Stimulated activated CD8-positive, alpha-beta memory T cell treated with anti-CD3 and anti-CD28 coated beads, Interleukin-15, amount 100 ng/mL, for 48 hours (primary cell): ENCODE measurements around the gene DPP6.

Experiments
- DNase-seq, 2 donors: peaks; one replicate each; pipeline ENCODE4 v3.0.0-alpha.2; 2020; ENCODE audit warnings: low read depth in 2 of 2

DPP6 gene

DNA sequence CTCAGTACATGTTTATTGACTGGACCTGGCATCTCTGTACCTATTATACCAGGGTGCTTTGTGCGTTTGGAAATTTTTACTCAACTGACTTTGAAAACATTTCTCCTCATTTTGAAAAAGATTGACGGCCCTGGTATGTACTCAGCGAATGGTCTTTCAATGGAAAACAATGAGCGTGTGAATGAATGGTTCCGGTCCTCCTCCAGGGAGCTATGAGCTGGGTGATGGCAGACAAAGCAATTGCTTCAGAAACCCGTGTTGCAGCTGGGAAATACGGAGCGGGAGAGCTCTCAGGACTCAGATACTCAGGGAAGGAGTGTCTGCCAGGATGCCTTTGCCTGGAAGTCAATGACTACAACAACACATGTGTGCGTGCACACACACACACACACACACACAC, 824.8 kb downstream of the DPP6 start:
- no peak for DNase-seq

DNA sequence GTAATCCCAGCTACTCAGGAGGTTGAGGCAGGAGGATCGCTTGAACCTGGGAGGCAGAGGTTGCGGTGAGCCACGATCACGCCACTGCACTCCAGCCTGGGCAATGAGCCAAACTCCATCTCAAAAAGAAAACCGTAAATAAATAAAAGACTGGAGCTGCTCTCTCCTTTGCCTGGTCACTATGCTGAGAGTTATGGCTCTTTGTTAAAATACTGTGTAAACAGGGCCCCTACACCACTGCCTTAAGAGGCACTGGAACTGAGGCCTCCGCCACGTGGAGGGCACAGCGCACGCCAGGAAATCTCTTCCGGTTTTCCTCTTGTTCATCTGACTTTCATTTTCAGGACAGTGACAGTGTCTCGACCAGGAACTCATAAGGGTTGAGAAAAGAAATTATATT, 827.4 kb downstream of the DPP6 start:
- no peak for DNase-seq

DNA sequence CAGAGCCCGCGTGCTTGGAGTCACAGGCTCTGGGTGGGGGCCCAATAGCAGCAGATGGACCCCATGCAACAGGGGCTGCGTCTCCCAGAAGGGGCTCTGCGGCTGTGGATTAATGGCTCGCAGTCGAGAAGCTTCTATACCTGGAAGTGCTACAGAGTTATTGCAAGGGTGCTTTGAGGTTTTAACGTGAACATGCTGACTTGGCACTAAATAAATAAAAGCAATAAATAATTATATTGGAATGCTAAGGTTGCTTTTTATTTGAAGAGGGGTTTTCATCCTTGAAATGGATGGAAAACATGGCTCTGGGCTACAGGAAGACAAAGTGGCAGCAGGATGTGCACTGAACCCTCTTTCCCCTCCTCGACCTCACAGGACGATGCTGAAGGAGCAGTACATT, 828.3 kb downstream of the DPP6 start:
- no peak for DNase-seq

DNA sequence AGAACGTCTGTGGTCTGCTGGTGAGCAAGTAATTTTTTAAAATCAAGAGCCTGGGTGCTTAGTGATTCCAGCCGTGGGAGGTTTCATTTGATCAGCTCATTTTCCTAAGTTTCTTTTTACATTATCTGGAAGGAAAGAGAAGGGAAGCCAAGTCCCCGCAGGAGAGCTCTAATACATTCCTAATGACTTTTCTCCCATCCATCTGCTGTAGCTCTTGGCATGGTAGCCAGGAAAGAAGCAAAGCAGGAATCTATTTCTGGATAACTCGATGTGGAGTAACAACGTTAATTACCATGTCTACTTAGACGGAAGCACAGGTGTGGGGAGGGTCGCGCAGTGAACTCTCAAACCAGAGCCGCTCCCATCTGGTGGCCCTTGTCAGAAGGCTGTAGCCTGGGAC, 828.8 kb downstream of the DPP6 start:
- no peak for DNase-seq

DNA sequence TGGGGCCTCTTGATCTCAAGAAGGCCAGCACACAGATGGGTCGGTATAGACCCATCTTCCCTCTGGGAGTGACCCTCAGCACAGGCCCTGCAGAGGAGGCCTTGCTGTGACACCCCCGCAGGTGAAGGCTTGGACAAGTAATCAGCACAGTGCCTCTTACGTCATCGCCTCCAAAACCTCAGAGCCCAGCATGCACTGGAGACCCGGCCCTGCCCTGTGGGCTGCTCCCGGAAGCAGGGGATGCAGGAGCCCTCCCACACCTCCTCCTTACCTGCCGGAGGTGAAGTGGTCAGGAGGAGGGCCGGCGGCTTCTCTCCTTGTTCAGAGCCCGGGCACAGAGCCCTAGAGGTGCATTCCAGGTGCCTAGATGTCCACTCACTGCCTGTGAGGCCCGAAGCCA, 829.3 kb downstream of the DPP6 start:
- DNase-seq: no peak

DNA sequence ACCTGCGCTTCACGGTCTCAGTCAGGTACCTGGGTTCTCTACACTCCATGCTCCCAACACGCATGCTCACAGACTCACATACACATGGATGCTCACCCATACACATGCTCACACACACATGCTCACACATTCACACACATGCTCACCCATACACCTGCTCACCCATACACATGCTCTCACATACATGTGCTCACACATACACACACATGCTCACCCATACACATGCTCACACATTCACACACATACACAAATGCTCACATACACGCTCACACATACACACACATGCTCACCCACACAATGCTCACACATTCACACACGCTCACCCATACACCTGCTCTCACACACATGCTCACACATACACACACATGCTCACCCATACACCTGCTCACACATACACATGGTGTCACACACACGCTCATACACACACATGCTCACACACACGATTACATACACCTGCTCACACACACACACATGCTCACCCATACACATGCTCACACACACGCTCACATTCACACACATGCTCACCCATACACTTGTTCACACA, 830.8 kb downstream of the DPP6 start:
- no peak for DNase-seq

DNA sequence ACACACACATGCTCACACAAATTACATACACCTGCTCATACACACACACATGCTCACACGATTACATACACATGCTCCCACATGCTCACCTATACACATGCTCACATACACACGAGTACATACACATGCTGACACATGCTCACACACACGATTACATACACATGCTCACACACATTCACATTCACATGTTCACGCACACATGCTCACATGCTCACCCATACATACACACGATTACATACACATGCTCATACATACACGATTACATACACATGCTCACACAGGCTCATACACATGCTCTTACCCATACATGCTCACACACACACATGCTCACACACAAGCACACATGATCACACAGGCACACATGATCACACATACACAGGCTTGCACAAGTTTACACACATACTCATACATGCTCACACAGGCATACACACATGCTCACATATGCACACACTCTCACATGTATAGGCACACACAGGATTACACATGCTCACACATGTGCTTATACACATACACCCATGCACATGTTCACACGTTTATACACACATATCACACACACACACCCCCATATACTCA, 832.2 kb downstream of the DPP6 start:
- no peak for DNase-seq

DNA sequence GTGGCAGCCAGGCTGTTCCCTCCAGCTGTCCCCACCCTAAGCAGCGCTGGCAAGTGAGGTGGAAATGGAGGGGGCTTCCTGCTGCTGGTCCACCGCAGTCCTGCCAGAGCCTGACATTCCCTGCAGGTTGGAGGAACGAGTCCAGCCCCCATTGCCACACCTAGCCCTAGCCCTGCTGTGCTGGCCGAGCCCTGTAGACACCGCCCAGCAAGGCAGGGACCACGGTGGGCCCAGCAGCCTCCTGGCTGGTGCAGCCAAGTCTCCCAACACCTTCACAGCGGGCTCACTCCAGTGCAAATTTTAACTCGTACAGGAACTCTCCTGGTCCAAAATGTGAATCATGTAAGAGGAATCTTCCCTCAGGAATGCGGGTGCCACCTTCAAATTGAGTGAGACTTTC, 834.4 kb downstream of the DPP6 start:
- no peak for DNase-seq

DNA sequence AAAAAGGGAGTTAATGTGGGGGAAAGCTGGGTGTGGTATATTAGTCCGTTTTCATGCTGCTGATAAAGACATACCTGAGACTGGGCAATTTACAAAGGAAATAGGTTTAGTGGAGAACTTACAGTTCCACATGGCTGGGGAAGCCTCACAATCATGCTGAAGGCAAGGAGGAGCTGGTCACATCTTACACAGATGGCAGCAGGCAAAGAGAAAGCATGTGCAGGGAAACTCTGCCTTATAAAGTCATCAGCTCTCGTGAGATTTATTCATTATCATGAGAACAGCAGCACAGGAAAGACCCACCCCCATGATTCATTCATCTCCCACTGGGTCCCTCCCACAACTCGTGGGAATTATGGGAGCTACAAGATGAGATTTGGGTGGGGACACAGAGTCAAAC, 836.5 kb downstream of the DPP6 start:
- no peak for DNase-seq

DNA sequence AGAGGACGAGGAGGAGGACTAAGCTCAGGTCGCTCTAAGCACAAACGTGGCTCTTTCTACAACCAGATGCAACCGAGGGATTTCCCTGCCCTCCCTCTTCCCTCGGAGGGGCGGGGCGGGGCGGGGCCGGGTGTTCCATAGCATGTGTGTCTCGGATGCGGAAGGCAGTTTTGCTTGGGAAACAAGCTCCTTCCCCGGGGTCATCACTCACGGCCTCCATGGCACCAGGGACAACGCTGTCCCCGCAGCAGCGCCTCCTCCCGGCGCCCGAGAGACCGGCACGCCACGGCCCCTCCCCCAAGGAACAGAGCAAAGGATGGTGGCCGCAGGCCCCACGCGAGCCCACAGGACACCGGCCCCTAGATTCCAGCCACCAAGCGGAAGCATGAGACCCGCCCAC, 840.3 kb downstream of the DPP6 start:
- no peak for DNase-seq

DNA sequence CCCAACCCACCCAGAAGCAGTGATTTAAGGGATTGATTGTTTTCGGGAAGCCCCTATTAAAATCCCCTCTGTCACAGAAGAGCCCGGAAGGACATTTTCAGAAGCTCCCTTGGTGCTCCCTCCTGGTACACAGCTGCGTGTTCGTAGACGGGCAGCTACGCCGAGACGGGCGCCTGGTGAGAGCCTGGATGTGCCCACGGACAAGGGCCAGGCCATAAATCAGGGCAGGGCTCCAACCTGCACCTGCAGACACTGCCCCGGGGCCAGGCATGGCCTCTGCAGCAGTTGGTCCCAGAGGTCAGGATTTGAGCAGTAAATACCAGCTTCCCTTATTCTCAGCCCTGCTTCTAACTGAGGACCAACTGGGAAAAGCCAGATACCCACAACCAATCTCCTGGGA, 843.9 kb downstream of the DPP6 start:
- DNase-seq: no peak

DNA sequence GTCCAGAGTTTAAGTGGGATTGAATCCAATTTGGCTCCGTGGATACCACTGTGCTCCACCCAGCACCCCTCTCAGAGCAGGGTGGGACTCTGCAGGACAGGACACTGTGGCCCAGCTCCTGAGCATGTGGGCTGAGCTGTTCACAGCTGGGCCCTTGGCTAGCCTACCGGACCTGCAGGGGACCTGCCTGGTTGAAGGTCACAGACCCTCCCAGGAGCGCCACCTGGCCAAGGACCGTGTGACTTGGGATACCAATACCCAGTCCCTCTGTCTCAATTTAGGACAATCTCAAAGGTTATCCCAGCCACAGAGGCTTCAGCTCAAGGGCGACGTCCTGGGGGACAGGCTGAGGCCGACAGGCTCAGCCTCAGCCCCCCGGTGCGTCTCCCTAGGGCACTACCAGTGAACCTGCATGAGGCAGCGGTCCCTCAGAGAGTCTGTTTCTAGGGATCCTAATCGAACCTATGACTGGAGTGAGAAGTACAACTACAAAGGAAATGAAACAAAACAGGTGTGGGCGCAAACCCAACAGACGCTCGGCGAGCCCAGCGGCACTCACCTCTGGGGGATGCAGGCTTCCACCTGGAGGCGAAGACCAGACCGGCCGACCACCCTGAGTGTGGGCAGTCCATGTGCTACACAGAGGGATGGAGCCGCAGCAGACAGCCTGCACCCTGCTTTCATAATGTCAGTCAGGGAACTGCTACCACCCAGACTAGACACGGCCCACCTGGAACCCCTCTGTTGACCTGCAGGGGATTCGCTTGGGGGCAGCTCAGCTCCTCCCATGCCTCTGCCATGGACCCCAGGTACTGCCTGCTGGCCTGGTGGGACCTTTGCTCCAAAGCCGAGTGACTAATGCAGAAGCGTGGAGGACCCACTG, 847.0 kb downstream of the DPP6 start:
- no peak for DNase-seq

DNA sequence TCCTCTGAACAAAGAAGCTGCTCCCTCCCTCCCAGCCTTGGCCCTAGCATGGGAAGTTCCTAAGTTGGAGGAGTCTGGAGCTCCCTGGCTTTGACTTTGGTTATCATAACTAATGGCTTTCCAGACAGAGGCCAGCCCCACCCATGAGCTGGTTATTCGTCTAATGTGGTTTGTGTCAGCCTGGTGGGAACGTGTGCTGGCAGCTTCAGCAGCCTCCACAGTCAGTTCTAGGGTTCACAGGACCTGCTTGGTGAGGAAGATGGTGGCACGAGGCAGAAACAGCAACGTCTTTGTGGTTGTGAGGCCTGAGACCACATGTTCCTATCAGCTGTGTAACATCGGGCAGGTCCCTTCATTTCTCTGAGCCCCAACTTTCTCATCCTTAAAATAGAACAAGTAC, 847.7 kb downstream of the DPP6 start:
- no peak for DNase-seq

DNA sequence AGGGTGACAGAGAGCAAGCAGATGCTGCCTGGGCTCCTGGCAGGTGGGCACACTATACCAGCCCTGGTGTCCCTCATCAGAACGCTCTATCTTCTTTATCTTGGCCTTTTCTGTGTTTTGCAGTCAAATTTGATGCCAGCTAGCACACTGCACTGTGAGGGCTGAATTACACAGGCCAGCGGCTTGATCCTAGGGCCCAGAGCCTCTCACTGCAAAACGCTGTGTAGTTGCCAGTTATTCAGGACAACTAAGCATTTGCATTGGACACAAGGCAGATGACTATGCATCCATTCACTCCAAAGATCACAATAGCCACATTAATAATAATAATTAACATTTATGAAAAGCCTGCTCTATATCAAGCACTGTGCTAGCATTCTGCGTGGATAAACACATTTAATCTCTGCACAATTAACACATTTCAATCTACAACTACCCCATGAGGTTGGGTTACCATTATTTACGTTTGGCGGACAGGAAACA, 850.4 kb downstream of the DPP6 start:
- DNase-seq: no peak

DNA sequence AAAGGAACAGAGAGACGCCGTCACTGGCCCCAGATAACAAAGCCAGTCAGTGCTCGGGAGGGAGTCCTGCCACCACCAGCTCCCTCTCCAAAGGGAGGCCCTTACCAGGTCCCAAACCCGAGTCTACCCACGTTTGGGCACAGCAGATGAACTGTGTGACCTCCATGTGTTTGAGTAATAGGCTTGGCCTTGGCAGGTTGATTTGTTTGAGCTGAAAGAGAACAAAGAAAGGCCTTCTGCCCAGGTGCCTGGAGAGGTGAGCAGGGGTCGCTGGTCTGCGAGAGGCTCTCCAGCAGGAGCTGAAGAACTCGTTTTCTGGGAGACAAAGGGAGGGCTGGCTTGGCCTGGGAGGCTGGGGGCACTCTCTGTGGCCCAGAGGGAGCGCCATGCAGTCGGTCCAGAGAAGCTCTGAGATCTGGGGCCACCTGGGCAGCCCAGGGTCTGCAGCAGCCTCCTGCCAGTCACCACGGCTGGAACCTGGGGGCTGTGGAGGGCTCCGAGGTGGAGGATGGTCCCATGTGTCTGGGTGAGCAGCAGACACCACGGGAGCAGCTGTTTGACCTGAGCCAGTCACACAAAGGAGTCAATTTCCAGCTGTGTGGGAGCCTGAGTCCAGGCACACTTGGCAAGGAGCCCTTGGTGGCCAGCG, 851.0 kb downstream of the DPP6 start:
- no peak for DNase-seq

DNA sequence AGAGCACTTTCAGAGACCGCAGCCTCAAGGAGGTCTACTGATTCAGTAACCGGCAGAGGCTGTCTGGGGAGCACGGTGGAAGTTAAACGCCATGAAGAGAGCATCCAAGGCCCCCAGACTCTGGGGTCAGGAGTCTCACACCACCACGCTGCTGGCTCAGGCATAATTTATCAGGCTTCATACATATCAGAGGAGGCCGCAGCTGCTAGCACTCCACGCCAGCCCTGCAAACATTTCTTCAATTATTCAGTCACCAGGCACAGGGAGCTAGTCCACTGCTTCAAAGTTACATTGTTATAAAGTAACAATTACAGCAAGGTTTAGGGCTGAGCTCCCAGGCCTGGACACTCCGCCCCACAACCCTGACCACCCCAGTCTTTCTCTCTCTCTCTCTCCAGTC, 852.9 kb downstream of the DPP6 start:
- no peak for DNase-seq

DNA sequence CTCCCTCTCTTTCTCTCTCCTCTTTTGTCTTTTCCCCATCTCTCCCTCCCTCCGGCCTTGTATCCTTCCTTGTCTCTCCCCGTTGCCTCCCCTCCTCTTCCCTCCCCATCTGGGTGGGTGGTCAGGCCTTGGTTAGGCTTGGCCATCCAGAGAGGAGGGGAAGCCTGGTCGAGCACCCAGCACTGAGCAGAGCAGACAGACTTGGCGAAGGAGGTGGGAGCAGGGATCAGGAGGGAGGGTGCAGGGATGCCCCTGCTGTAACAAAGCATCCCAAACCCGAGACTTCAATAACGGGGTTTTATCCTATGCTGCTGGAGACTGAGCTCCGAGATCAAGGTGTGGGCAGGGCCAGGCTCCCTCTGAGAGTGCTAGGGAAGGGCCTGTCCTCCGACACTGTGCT, 853.4 kb downstream of the DPP6 start:
- no peak for DNase-seq

DNA sequence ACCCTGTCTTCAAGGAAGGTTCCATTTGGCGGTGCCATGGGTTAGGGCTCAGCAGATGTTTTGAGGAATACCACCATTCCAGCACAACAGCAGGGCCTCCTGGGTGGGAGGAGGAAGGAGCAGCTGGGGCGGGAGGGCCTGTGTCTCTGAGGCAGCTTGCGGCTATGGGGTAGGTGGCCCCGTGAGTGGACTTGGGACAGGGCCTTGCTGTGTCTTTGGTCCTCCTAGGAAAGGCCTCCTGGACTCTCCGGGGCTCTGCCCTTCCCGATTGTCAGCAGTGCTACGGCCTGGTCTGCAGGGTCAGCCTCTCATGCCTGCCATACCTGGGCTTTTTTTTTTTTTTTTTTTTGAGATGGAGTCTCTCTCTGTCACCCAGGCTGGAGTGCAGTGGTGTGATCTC, 854.0 kb downstream of the DPP6 start:
- DNase-seq: no peak

DNA sequence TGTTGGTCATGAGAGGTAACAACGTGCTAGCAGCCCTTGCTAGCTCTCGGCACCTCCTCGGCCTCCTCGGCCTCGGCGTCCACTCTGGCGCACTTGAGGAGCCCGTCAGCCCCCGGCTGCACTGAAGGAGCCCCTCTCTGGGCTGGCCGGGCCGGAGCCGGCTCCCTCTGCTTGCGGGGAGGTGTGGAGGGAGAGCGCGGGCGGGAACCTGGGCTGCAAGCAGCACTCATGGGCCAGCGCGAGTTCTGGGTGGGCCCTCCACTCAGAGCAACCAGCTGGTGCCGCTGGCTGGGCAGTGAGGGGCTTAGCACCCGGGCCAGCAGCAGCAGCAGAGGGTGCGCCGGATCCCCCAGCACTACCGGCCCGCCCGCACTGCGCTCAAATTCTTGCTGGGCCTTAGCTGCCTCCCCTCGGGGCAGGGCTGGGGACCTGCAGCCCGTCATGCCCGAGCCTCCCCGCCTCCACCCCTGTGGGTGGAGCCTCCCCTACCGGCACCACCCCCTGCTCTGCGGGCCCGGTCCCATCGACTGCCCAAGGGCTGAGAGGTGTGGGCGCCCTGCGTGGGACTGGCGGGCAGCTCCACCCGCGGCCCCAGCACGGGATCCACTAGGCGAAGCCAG, 854.6 kb downstream of the DPP6 start:
- no peak for DNase-seq

DNA sequence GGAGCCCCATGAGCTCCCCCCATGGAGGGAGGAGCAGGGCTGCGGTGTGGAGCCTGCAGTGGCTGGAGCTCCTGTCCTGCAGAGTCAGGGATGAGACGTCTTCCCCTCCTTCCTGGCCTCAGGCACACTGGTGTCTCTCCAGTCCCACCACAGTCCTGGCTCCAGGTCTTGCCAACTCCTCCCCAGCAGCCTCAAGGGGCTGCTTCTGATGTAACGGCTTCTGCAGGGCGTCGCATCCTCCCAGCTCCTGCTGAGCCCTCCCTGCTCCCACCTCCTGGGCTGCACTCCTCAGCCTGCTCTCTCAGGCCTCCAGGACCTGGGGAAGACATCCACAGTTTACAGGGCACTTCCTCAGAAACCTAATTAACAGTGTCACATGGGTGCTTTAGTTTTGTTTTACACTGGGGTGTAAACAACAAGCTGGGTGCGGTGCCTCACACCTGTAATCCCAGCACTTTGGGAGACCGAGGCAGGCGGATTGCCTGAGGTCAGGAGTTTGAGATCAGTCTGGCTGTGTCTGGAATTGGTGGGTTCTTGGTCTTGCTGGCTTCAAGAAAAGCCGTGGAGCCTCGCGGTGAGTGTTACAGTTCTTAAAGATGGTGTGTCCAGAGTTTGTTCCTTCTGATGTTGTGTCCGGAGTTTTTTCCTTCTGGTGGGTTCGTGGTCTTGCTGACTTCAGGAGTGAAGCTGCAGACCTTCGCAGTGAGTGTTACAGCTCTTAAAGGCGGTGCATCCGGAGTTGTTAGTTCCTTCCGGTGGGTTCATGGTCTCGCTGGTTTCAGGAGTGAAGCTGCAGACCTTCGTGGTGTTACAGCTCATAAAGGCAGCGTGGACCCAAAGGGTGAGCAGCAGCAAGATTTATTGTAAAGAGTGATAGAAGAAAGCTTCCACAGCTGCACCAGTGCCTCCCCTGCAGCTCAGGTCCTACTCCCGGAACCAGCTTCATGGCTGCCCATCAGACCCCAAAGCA, 855.7 kb downstream of the DPP6 start:
- DNase-seq: no peak
